ENCODE measurements around the gene ITGB5. TPM values are rescaled to one million over a fixed set of nuclear protein-coding genes. Genes with fewer than 3 reads are reported as not detected.

Gene ITGB5
- total RNA-seq, 2 donors from 2014 or later = 262 to 329 TPM

DNA sequence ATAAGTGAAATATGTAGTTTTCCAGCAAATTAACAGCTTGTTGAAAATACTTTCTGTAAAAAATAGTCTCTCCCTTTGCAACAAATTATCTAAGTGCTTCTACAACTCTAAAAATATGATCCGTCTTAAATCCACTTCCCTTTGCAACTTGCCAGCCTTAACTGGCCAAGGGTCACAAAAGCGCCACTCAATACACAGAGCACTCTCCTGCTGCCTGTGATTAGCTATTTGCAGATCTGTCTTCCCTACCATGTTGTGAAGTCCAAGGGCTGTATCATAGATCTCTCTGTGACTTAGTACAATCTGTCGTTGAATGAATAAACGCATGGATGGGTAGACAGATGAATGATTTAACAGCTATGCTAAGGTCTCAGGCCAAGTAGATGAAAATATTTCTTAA lies 76.2 kb downstream of the ITGB5 start:
- no peaks in the 10 kb centered on the region for H3K9me3 Mint-ChIP-seq
- TF ChIP-seq CTCF (conservative IDR thresholded peaks at IDR 0.05) = no peak
- Histone ChIP-seq H3K27ac (ENCODE audit: low read depth, low read length) (no peak overlapping the region), H3K4me3 (ENCODE audit: low read length) (no peak overlapping the region), H3K9ac (ENCODE audit: extremely low read depth, low read length, poor library complexity, severe bottlenecking) (no peak overlapping the region), H3K36me3 (ENCODE audit: control insufficient read depth, insufficient read depth, low read length) (peaks cover 90% of the 10 kb centered on the region), H3K27me3 (ENCODE audit: control insufficient read depth, insufficient read depth, low read length, poor library complexity, severe bottlenecking) (no peaks in the 10 kb centered on the region), H3K9me3 (ENCODE audit: control insufficient read depth, low read length) (no peaks in the 10 kb centered on the region), H3K4me1 (ENCODE audit: control insufficient read depth, insufficient read depth, low read length) (peaks cover 15% of the 10 kb centered on the region)
- no peaks in the 10 kb centered on the region for H3K27me3 Mint-ChIP-seq (ENCODE audit: insufficient read depth)
- H3K4me1 Mint-ChIP-seq = peaks cover 42% of the 10 kb centered on the region
- H3K36me3 Mint-ChIP-seq (ENCODE audit: low read depth) = peaks cover 63% of the 10 kb centered on the region
- H3K4me3 Mint-ChIP-seq = no peak overlapping the region
- 90 to 93% methylated on average over 2 to 4 of the region's 4 CpGs for WGBS, 2 experiments (ENCODE audit: insufficient coverage in 1 of 2, insufficient read length in 1 of 2)
- peak overlapping the region; percentile 40 for H3K27ac Mint-ChIP-seq
- DNase-seq = no peak

DNA sequence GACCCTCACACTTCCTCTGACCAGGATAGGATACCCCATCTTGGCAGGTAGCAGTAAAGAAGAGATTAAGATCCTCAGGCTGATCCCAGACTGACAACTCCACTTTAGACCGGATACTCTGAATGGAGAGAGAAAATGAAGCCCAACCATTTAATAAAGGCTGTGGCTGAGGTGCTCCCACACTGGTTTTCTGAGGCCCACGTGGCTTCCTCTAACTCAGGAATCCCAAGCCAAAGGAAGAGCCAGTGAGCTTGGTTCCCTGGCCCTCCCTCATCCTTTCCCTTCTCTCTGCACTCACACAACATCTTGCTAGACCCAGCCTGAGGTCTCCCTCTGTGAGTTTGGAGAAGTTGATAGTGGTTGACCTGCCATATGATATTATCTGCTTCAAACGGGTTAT lies 78.1 kb downstream of the ITGB5 start:
- DNase-seq = no peak
- H3K4me3 ChIP-seq (ENCODE audit: low read length) = no peak overlapping the region
- H3K27me3 Mint-ChIP-seq (ENCODE audit: insufficient read depth) = no peaks in the 10 kb centered on the region
- no peak overlapping the region for H3K4me3 Mint-ChIP-seq
- no peak for TF ChIP-seq CTCF (conservative IDR thresholded peaks at IDR 0.05)
- peaks cover 42% of the 10 kb centered on the region for H3K4me1 Mint-ChIP-seq
- peak overlapping the region; percentile 74 for H3K27ac Mint-ChIP-seq
- no peaks in the 10 kb centered on the region for H3K9me3 ChIP-seq (ENCODE audit: control insufficient read depth, low read length)
- 92 to 94% methylated on average over 2 to 3 of the region's 3 CpGs for WGBS, 2 experiments (ENCODE audit: insufficient coverage in 1 of 2, insufficient read length in 1 of 2)
- peaks cover 88% of the 10 kb centered on the region for H3K36me3 ChIP-seq (ENCODE audit: control insufficient read depth, insufficient read depth, low read length)
- peaks cover 61% of the 10 kb centered on the region for H3K36me3 Mint-ChIP-seq (ENCODE audit: low read depth)
- H3K9ac ChIP-seq (ENCODE audit: extremely low read depth, low read length, poor library complexity, severe bottlenecking) = no peak overlapping the region
- no peaks in the 10 kb centered on the region for H3K9me3 Mint-ChIP-seq
- peaks cover 15% of the 10 kb centered on the region for H3K4me1 ChIP-seq (ENCODE audit: control insufficient read depth, insufficient read depth, low read length)
- no peaks in the 10 kb centered on the region for H3K27me3 ChIP-seq (ENCODE audit: control insufficient read depth, insufficient read depth, low read length, poor library complexity, severe bottlenecking)
- H3K27ac ChIP-seq (ENCODE audit: low read depth, low read length) = no peak overlapping the region

DNA sequence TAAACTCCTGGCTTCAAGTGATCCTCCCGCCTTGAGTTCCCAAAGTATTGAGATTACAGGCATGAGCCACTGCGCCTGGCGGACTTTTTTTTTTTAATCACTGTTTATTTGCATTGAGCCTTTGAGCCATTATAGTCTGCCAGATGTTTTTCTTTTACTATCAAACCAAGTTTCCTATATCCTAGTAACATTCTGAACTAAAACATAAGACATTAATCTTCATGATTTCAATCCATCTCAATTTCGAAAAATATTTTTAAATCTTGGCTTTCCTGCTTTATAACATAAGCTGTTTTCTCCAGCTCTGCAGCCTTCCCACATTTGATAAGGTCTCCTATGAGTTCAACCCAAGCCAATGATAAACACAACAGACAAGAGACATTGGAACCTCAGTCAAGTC lies 81.5 kb downstream of the ITGB5 start:
- Histone ChIP-seq H3K4me1 (ENCODE audit: control insufficient read depth, insufficient read depth, low read length) (peaks cover 4% of the 10 kb centered on the region), H3K27me3 (ENCODE audit: control insufficient read depth, insufficient read depth, low read length, poor library complexity, severe bottlenecking) (no peaks in the 10 kb centered on the region), H3K4me3 (ENCODE audit: low read length) (no peak overlapping the region), H3K36me3 (ENCODE audit: control insufficient read depth, insufficient read depth, low read length) (peaks cover 91% of the 10 kb centered on the region), H3K27ac (ENCODE audit: low read depth, low read length) (no peak overlapping the region), H3K9me3 (ENCODE audit: control insufficient read depth, low read length) (no peaks in the 10 kb centered on the region), H3K9ac (ENCODE audit: extremely low read depth, low read length, poor library complexity, severe bottlenecking) (no peak overlapping the region)
- peaks cover 26% of the 10 kb centered on the region for H3K4me1 Mint-ChIP-seq
- peaks cover 70% of the 10 kb centered on the region for H3K36me3 Mint-ChIP-seq (ENCODE audit: low read depth)
- no peaks in the 10 kb centered on the region for H3K27me3 Mint-ChIP-seq (ENCODE audit: insufficient read depth)
- no peak for DNase-seq
- 93 to 96% methylated on average over 4 of the region's 4 CpGs for WGBS, 2 experiments (ENCODE audit: insufficient coverage in 1 of 2, insufficient read length in 1 of 2)
- H3K27ac Mint-ChIP-seq = no peak overlapping the region
- TF ChIP-seq CTCF (conservative IDR thresholded peaks at IDR 0.05) = no peak
- H3K4me3 Mint-ChIP-seq = no peak overlapping the region
- H3K9me3 Mint-ChIP-seq = no peaks in the 10 kb centered on the region

Data from endodermal cell (in vitro differentiated cells).